Endothelial cell of umbilical vein (primary cell): Measurements from ENCODE around the gene ZFX. TPM values are rescaled to one million over a fixed set of nuclear protein-coding genes. Genes with fewer than 3 reads are reported as not detected.

Experiments
- BruUV-seq: library from RNA; stranded (reverse); fragments of 400-500 nt; replicated peaks from 2 replicates; lab custom pipeline; 2021; lab: Mats Ljungman, UMichigan
- CTCF ChIA-PET: fragments of 300-600, 350-600 bp; sonication (Branson Sonifier 250); formaldehyde crosslinking; loops from one replicate; lab custom pipeline; 2021; ENCODE audit warnings: antibody characterized with exemption, inconsistent platforms; lab: Charles Lee
- POLR2A ChIA-PET: fragments of 300-600, 350-600 bp; sonication (Branson Sonifier 250); formaldehyde crosslinking; loops from one replicate; lab custom pipeline; 2021; ENCODE audit warnings: antibody characterized with exemption, inconsistent platforms; lab: Charles Lee
- DNase-seq: peaks from one replicate; pipeline ENCODE4 v3.0.0-alpha.2; 2011; ENCODE audit warnings: low read depth, low spot score
- FAIRE-seq: peaks from 2 replicates; lab custom pipeline; 2011; peaks lifted over from hg19 to GRCh38; lab: Jason Lieb, UNC
- H2AFZ ChIP-seq: 2 replicates; pipeline ENCODE4 v1.6.0; 2012; ENCODE audit warnings: low read depth, low read length, control low read depth, inconsistent platforms
- H3K27ac ChIP-seq: 2 replicates; pipeline ENCODE4 v1.5.1; 2011; ENCODE audit warnings: low read depth, mild to moderate bottlenecking, control low read depth, low read length, moderate library complexity; ENCODE audit not compliant: insufficient read depth
- H3K27me3 ChIP-seq, 2 experiments: 2 replicates each; pipeline versions ENCODE4 v1.6.0 to v1.6.1; 2011; ENCODE audit warnings: low read length in 2 of 2, mixed read lengths in 1 of 2; ENCODE audit not compliant: control insufficient read depth in 2 of 2, insufficient read depth in 2 of 2
- H3K36me3 ChIP-seq, 2 experiments: 2 replicates in 1 of 2; 3 replicates in 1 of 2; pipeline ENCODE4 v1.5.1; 2011; ENCODE audit warnings: low read length in 2 of 2, mild to moderate bottlenecking in 1 of 2, moderate library complexity in 1 of 2; ENCODE audit not compliant: control insufficient read depth in 2 of 2, insufficient read depth in 2 of 2; ENCODE audit errors: extremely low read depth in 1 of 2
- H3K4me1 ChIP-seq: 3 replicates; pipeline ENCODE4 v1.5.1; 2011; ENCODE audit warnings: mild to moderate bottlenecking, low read length; ENCODE audit not compliant: control insufficient read depth, insufficient read depth; ENCODE audit errors: extremely low read depth
- H3K4me2 ChIP-seq: 2 replicates; pipeline ENCODE4 v1.6.1; 2011; ENCODE audit warnings: low read length, control low read depth, mixed read lengths; ENCODE audit not compliant: insufficient read depth
- H3K4me3 ChIP-seq, 3 experiments: fragments of 200-600 bp in 1 of 3; sonication (generic), shearing (Covaris generic) in 1 of 3; replicated peaks in 1 of 3; 2 replicates each; pipeline ENCODE4 v1.5.1; 2011 to 2016; ENCODE audit warnings: control low read depth in 3 of 3, low read length in 3 of 3, mild to moderate bottlenecking in 2 of 3, inconsistent platforms in 1 of 3, low read depth in 1 of 3, moderate library complexity in 1 of 3; ENCODE audit not compliant: insufficient read depth in 1 of 3
- H3K79me2 ChIP-seq: 2 replicates; pipeline ENCODE4 v1.6.0; 2012; ENCODE audit warnings: low read length, inconsistent platforms; ENCODE audit not compliant: control insufficient read depth, insufficient read depth
- H3K9ac ChIP-seq: replicated peaks from 2 replicates; pipeline ENCODE3; 2011; ENCODE audit warnings: low read length, control low read depth; ENCODE audit not compliant: insufficient read depth; ENCODE audit errors: extremely low read depth
- H3K9me1 ChIP-seq: replicated peaks from 3 replicates; pipeline ENCODE4 v1.6.0; 2011; ENCODE audit warnings: mild to moderate bottlenecking, low read length; ENCODE audit not compliant: control insufficient read depth, insufficient read depth; ENCODE audit errors: extremely low read depth
- H3K9me3 ChIP-seq: replicated peaks from 2 replicates; pipeline ENCODE4 v1.5.1; 2012; ENCODE audit warnings: low read length, inconsistent platforms; ENCODE audit not compliant: control insufficient read depth, insufficient read depth
- H4K20me1 ChIP-seq: replicated peaks from 2 replicates; pipeline ENCODE3; 2011; ENCODE audit warnings: mild to moderate bottlenecking, low read length; ENCODE audit not compliant: control insufficient read depth, insufficient read depth; ENCODE audit errors: extremely low read depth
- EZH2 ChIP-seq: IDR thresholded peaks from 2 replicates; pipeline ENCODE4 v1.6.1; 2012; ENCODE audit warnings: borderline replicate concordance, low read depth, mild to moderate bottlenecking, moderate library complexity, low read length, inconsistent platforms; ENCODE audit not compliant: severe bottlenecking
- FOS ChIP-seq: IDR thresholded peaks from 2 replicates; pipeline ENCODE4 v1.6.1; 2011; ENCODE audit warnings: mild to moderate bottlenecking, low read length, moderate library complexity, borderline replicate concordance; ENCODE audit not compliant: insufficient read depth
- GATA2 ChIP-seq: IDR thresholded peaks from 2 replicates; pipeline ENCODE4 v1.7.0; 2011; ENCODE audit warnings: low read depth, mild to moderate bottlenecking, moderate library complexity, mixed read lengths, low read length; ENCODE audit not compliant: insufficient read length, insufficient read depth
- JUN ChIP-seq: IDR thresholded peaks from 2 replicates; pipeline ENCODE4 v1.6.1; 2011; ENCODE audit warnings: borderline replicate concordance, low read depth; ENCODE audit not compliant: insufficient read length, insufficient read depth
- MAX ChIP-seq: IDR thresholded peaks from 2 replicates; pipeline ENCODE4 v1.6.1; 2011; ENCODE audit not compliant: insufficient read depth, insufficient read length
- MYC ChIP-seq: IDR thresholded peaks from one replicate; pipeline ENCODE4 v1.6.1; 2011; ENCODE audit warnings: mild to moderate bottlenecking, low read depth, low read length
- POLR2A ChIP-seq: IDR thresholded peaks from 2 replicates; pipeline ENCODE4 v1.6.1; 2012; ENCODE audit warnings: low read depth, mild to moderate bottlenecking, control low read depth, low read length
- POLR2AphosphoS5 ChIP-seq: IDR thresholded peaks from 2 replicates; pipeline ENCODE4 v1.6.1; 2012; ENCODE audit warnings: low read depth, mild to moderate bottlenecking, control low read depth, low read length, moderate library complexity; ENCODE audit not compliant: insufficient read depth
- dilution Hi-C: fragments of 300-500 bp; cut with MboI; formaldehyde crosslinking; loops from one replicate; pipeline ENCODE4 v1.15.0; 2019; ENCODE audit warnings: low sequenced_read_pairs; ENCODE audit not compliant: extremely low pct_ligation_motif_present
- intact Hi-C: fragments of 100-400 bp; cut with micrococcal nuclease; formaldehyde crosslinking; loops from one replicate; pipeline ENCODE4 v1.10.0; 2022
- polyA plus RNA-seq, 4 experiments: library from polyadenylated mRNA; depleted of rRNA in 3 of 4; stranded (reverse) in 3 of 4; unstranded in 1 of 4; fragments of >200 nt; gene quantifications; 2 replicates each; pipeline versions ENCODE4 v1.2.1 to v1.2.3, GENCODE V29; 2011 to 2012; ENCODE audit warnings: missing spikeins in 1 of 4
- total RNA-seq: library from RNA; stranded (reverse); gene quantifications from 2 replicates; pipeline ENCODE4 v1.2.3, GENCODE V29; 2021
- TF ChIP-seq, protein P1 (sequence below), 2 donors: IDR thresholded peaks; 1 replicate in 1 of 2; 2 replicates in 1 of 2; pipeline ENCODE4 v1.5.1; 2011; ENCODE audit warnings: low read length in 2 of 2, mild to moderate bottlenecking in 2 of 2, moderate library complexity in 2 of 2, control low read depth in 1 of 2, inconsistent platforms in 1 of 2, low read depth in 1 of 2; ENCODE audit not compliant: insufficient read depth in 1 of 2; ENCODE audit errors: extremely low read depth in 1 of 2

ZFX gene
- total and polyA plus RNA-seq, 2 donors (not counting 3 experiments of a cell fraction or from before 2014, with no cell fraction given) = 11.4 to 34.1 TPM

GRCh38 chrX:24117258-24117657 lies 32.3 kb upstream of the ZFX start:
- ChIA-PET POLR2A (interaction anchor here (0.6 kb wide), 1 partner anchor 145 kb away, joined by 3 read pairs; no protein-coding TSS in a partner anchor), CTCF (no interaction called here)
- Histone ChIP-seq H3K27ac (no peak overlapping the region), H3K9me1 (no peaks in the 10 kb centered on the region), H3K36me3 (no peaks in the 10 kb centered on the region), H3K79me2 (no peaks in the 10 kb centered on the region), H3K4me2 (no peak overlapping the region), H3K4me1 (no peaks in the 10 kb centered on the region), H3K9ac (no peak overlapping the region), H3K27me3 (no peaks in the 10 kb centered on the region), H3K4me3 (no peak overlapping the region), H4K20me1 (no peaks in the 10 kb centered on the region), H2AFZ (peak overlapping the region; percentile 26), H3K9me3 (no peaks in the 10 kb centered on the region)
- dilution Hi-C loops = no loop called here
- no TSS peak for BruUV-seq
- DNase-seq (peak; percentile 37), FAIRE-seq (peak; percentile 54)
- intact Hi-C loops = no loop called here
- TF ChIP-seq POLR2AphosphoS5 (no peak), JUN (no peak), FOS (no peak), GATA2 (no peak), MAX (no peak), MYC (no peak), POLR2A (no peak), EZH2 (no peak)
- TF ChIP-seq, protein P1, sequence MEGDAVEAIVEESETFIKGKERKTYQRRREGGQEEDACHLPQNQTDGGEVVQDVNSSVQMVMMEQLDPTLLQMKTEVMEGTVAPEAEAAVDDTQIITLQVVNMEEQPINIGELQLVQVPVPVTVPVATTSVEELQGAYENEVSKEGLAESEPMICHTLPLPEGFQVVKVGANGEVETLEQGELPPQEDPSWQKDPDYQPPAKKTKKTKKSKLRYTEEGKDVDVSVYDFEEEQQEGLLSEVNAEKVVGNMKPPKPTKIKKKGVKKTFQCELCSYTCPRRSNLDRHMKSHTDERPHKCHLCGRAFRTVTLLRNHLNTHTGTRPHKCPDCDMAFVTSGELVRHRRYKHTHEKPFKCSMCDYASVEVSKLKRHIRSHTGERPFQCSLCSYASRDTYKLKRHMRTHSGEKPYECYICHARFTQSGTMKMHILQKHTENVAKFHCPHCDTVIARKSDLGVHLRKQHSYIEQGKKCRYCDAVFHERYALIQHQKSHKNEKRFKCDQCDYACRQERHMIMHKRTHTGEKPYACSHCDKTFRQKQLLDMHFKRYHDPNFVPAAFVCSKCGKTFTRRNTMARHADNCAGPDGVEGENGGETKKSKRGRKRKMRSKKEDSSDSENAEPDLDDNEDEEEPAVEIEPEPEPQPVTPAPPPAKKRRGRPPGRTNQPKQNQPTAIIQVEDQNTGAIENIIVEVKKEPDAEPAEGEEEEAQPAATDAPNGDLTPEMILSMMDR (IDR thresholded peaks at IDR 0.05; ENCODE audit: extremely low read depth in 1 of 2, insufficient read depth in 1 of 2, low read depth in 1 of 2, low read length in 2 of 2) = no peak
